Activated CD4-positive, alpha-beta T cell treated with anti-CD3 and anti-CD28 coated beads, Interleukin-2, amount 10 ng/mL, durations not matched to agents 24 days and 14 days (primary cell): Measurements from ENCODE around the gene TOX2. TPM values are rescaled to one million over a fixed set of nuclear protein-coding genes. Genes with fewer than 3 reads are reported as not detected.

Experiments used
- DNase-seq: peaks from one replicate; pipeline ENCODE4 v3.0.0; 2022
- H3K27ac Mint-ChIP-seq: one replicate; pipeline ENCODE4 v1.8.0; 2022; ENCODE audit warnings: mild to moderate bottlenecking, mixed read lengths
- H3K27me3 Mint-ChIP-seq: one replicate; pipeline ENCODE4 v1.8.0; 2022; ENCODE audit warnings: mixed read lengths
- H3K36me3 Mint-ChIP-seq: one replicate; pipeline ENCODE4 v1.8.0; 2022; ENCODE audit warnings: low read depth, mild to moderate bottlenecking, mixed read lengths
- H3K4me1 Mint-ChIP-seq: one replicate; pipeline ENCODE4 v1.8.0; 2021; ENCODE audit warnings: mixed read lengths
- H3K4me3 Mint-ChIP-seq: one replicate; pipeline ENCODE4 v1.8.0; 2022; ENCODE audit warnings: mild to moderate bottlenecking, moderate library complexity, mixed read lengths
- H3K9me3 Mint-ChIP-seq: one replicate; pipeline ENCODE4 v1.8.0; 2021; ENCODE audit warnings: mixed read lengths
- intact Hi-C: fragments of 100-400 bp; cut with micrococcal nuclease; formaldehyde crosslinking; loops from one replicate; pipeline ENCODE4 v1.15.1; 2023
- total RNA-seq: library from RNA; stranded (reverse); gene quantifications from 2 replicates; pipeline ENCODE4 v1.2.3, GENCODE V29; 2022

TOX2 gene
- total RNA-seq, 1 donor from 2014 or later, result 2.6 TPM

DNA sequence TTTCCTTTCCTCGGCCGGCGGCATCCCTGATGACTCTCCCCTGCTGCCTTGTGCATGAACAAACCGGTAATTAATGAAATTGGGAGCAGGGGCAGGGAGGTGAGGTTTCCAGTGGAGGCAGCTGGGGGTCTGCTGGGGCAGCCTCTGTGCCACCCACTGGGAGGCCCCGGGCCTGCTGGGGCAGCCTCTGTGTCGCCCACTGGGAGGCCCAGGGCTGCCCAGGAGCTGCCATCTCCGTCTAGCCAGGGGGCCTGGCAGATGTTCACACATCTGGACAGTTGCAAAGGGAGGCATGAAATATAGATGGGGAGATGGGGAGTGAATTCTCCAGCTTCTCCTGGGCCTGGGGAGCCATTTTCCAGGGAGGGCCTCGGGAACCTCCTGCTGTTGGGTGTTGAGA is 33.8 kb downstream of the TOX2 start:
- Mint-ChIP-seq H3K4me3 (no peak overlapping the region), H3K36me3 (peaks cover 2% of the 10 kb centered on the region), H3K9me3 (no peaks in the 10 kb centered on the region), H3K4me1 (peaks cover 62% of the 10 kb centered on the region), H3K27ac (no peak overlapping the region), H3K27me3 (peaks cover 32% of the 10 kb centered on the region)
- no peak for DNase-seq
- intact Hi-C loops, result loop anchor here (2.0 kb wide), 1 partner anchor 120 kb away; no protein-coding TSS in a partner anchor

DNA sequence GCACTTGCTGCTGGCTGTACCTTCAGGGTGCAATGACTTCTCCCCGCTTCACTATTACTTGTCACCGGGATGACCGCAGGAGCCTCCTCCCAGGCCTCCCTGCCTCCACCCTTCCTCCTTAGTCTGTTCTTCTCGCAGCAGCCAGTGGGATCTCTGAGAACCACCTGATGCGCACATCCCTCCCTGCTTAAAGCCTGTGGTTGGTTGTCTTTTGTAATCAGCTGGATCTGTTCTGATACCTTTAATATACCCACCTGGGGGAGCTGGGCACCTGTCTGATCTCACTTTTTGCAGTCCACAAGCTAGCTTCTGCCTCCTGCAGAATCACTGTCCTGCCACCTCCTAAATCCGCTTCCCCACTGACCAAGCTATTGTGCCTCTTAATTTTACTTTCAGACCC is 34.6 kb downstream of the TOX2 start:
- H3K27me3 Mint-ChIP-seq, result peaks cover 33% of the 10 kb centered on the region
- no peaks in the 10 kb centered on the region for H3K9me3 Mint-ChIP-seq
- peak overlapping the region; percentile 43 for H3K4me3 Mint-ChIP-seq
- peak overlapping the region; percentile 11 for H3K27ac Mint-ChIP-seq
- intact Hi-C loops, result loop anchor here (2.0 kb wide), 1 partner anchor 120 kb away; no protein-coding TSS in a partner anchor
- H3K4me1 Mint-ChIP-seq, result peaks cover 63% of the 10 kb centered on the region
- no peaks in the 10 kb centered on the region for H3K36me3 Mint-ChIP-seq
- DNase-seq, result no peak

DNA sequence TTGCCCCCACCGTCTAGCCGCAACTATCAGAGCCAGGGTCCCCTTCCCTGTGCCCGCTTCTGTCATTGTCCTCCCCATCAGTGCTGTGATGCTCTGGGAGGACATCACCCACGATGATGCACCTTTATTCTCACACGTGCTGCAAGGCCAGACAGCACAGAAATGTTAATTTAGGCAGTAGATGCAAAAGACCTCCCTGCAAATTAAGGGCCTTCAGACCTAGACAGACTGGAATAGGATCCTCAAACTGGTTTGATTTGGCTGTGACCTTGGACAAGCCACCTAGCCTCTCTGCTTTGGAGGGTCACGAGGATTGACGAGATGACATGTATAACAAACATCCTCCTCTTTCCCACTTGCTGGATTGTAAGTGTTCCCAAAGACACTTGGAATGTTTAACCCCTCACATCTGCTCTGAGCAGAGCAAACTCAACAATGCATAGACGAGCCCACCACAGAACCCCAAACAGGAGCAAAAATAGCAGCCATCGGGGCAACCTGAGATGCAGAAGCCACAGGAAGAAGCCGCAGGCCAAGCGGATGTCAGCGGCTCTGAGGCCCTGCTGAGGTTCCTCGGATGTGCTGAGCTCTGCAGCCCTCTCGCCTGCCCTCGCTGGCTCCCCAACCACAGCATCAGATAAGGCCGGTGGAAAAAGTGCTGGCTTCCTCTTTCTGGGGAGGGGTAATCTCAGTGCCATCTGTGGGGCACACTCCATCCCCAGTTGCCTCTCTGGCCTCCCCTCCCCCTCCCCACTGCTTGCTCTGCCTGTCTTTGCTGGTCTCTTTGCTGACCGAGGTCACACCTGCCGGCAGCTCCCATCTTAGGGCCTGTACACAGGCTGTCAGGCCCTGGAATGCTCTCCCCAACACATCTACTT is 35.3 kb downstream of the TOX2 start:
- peak overlapping the region; percentile 61 for H3K27ac Mint-ChIP-seq
- H3K4me1 Mint-ChIP-seq, result peaks cover 67% of the 10 kb centered on the region
- no peaks in the 10 kb centered on the region for H3K36me3 Mint-ChIP-seq
- DNase-seq, result peak; percentile 95
- intact Hi-C loops, result loop anchor here (1.0 to 2.0 kb wide), 2 partner anchors 8 to 119 kb away; no protein-coding TSS in a partner anchor
- H3K27me3 Mint-ChIP-seq, result peaks cover 33% of the 10 kb centered on the region
- peak overlapping the region; percentile 43 for H3K4me3 Mint-ChIP-seq
- no peaks in the 10 kb centered on the region for H3K9me3 Mint-ChIP-seq

DNA sequence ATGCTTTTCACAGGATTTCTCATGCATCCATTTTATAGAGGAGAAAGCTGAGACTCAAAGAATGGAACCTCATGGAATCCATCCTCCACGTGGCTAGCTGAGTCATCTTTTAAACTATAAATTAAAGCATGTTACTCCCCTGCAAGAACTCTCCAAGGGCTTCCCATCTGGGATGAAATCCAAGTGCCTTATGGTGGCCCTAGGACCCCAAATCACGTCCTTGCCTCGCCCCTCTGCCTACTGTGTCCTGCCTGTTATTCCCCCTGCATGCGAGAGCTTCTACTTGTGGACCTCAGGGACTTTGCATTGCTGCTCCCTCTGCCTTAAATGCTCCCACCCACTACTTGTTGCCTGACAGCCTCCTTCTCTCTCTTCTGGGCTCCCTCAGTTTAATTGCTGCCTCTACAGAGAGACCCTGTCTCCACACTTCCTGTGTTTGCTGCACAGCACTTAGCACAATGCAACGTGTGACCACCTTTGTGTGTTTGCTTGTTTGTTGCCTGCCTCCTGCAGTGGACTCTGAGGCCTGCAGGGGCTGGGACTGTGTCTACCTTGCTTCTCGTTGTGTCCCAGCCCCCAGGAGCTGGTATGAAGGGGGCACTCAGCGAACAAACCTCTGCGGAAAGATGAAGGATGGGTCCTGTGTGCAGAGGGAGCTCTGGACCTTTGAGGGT is 39.4 kb downstream of the TOX2 start:
- Mint-ChIP-seq H3K27me3 (peaks cover 21% of the 10 kb centered on the region), H3K36me3 (peaks cover 11% of the 10 kb centered on the region), H3K27ac (peak overlapping the region; percentile 88), H3K4me1 (peaks cover 66% of the 10 kb centered on the region), H3K4me3 (peak overlapping the region; percentile 29), H3K9me3 (peaks cover 16% of the 10 kb centered on the region)
- intact Hi-C loops, result loop anchor here (2.0 kb wide), 4 partner anchors 29 to 115 kb away; no protein-coding TSS in a partner anchor
- DNase-seq, result no peak

DNA sequence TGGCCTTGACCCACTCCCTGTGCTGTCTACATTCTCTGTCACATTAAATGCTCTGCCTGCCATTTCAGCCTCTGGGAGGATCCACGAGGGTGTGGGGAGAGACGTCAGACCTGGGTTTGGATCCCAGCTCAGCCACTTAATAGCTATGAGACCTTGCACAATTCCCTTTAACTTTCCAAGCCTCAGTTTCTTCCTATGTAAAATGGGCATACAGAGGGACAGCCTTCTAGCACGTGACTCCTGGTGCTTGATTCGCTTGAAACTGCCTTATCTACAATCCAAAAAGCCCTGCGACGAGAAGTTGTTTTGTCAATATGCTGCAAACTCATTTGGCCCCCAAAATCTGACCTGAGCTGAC is 40.0 kb downstream of the TOX2 start:
- Mint-ChIP-seq H3K36me3 (peaks cover 11% of the 10 kb centered on the region), H3K4me3 (peak overlapping the region; percentile 29), H3K4me1 (peaks cover 66% of the 10 kb centered on the region), H3K27ac (peak overlapping the region; percentile 88), H3K27me3 (peaks cover 15% of the 10 kb centered on the region), H3K9me3 (peaks cover 16% of the 10 kb centered on the region)
- DNase-seq, result no peak
- intact Hi-C loops, result loop anchor here (1.0 to 5.0 kb wide), 8 partner anchors 12 to 497 kb away; partner anchors contain the start of gene SRSF6

DNA sequence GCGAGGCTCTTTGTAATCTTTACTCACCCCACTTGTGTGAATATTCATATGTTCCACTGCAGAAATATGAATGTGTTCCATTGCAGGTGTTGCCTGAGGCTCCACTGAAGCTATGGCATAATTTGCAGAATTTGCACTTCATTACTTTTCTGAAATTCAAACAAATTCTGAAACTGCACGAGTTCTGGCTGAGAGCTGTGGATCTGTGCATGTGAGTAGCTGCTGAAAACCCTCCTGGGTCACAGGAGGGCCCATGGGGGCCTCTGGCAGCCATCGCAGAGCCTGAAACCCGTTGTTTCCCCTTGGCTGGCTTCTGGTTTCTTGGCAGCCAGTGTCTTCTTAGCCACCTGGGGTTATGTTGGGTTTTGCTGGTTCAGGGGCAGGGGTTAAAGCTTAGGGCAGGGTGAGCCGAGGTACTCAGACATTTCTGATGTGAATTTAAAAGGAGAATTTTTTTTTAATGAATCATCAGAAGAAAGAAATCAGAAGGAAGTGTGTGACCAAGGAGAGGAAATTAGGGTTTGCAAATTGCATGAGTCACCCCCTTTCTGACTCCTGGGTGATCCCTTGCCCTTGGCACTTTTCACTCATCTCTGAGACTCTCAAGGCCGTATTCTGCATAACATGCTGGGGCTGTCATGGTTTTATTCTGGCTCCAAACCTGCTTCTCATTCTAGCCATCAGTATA is 40.6 kb downstream of the TOX2 start:
- Mint-ChIP-seq H3K27me3 (peaks cover 15% of the 10 kb centered on the region), H3K36me3 (peaks cover 11% of the 10 kb centered on the region), H3K27ac (peak overlapping the region; percentile 88), H3K9me3 (peaks cover 16% of the 10 kb centered on the region), H3K4me1 (peaks cover 62% of the 10 kb centered on the region), H3K4me3 (peak overlapping the region; percentile 29)
- peak; percentile 80 for DNase-seq
- intact Hi-C loops, result loop anchor here (1.0 to 5.0 kb wide), 8 partner anchors 13 to 498 kb away; partner anchors contain the start of gene SRSF6

DNA sequence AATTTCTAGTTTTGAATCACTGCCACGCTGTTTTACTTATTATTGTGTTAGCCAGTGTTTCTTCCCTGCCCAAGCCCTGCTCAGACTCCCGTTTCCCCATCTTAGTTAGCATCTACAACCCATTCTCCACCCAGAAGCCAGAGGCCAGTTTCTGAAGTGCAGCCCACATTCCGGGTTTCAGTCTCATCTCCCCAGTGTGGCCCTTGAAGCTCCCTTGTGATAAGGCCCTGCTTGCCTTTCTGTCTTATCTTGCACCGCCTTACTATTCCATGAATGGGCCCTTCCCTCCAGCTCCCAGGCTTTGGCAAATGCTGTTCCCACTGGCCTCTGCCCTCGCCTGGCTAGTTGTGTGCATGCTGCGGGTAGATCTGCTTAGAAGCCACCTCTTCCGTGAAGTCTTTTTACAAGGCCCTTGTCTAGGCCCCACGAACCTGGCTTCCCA is 41.1 kb downstream of the TOX2 start:
- H3K27ac Mint-ChIP-seq, result peak overlapping the region; percentile 79
- intact Hi-C loops, result loop anchor here (1.0 to 5.0 kb wide), 8 partner anchors 13 to 498 kb away; partner anchors contain the start of gene SRSF6
- peaks cover 16% of the 10 kb centered on the region for H3K9me3 Mint-ChIP-seq
- no peak for DNase-seq
- H3K27me3 Mint-ChIP-seq, result peaks cover 15% of the 10 kb centered on the region
- peak overlapping the region; percentile 29 for H3K4me3 Mint-ChIP-seq
- H3K4me1 Mint-ChIP-seq, result peaks cover 57% of the 10 kb centered on the region
- H3K36me3 Mint-ChIP-seq, result peaks cover 11% of the 10 kb centered on the region

DNA sequence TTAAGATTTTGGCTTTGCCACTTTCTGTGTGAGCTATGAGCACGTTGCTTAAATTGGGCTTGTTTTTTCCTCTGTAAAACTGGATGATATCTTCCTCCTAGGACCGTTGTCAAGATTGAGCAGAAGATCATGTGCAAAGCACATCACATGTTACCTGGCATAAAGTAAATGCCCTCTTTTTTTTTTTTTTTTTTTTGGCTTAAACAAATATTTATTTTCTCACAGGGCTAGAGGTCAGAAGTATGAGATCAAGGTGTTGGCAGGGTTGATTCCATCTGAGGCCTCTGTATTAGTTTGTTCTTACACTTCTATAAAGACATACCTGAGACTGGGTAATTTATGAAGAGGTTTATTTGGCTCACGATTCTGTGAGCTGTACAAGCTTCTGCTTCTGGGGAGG is 42.7 kb downstream of the TOX2 start:
- DNase-seq, result no peak
- H3K27me3 Mint-ChIP-seq, result peaks cover 16% of the 10 kb centered on the region
- H3K4me1 Mint-ChIP-seq, result peaks cover 53% of the 10 kb centered on the region
- peaks cover 15% of the 10 kb centered on the region for H3K36me3 Mint-ChIP-seq
- intact Hi-C loops, result loop anchor here (5.0 kb wide), 1 partner anchor 500 kb away; the partner anchor contains the start of gene SRSF6
- H3K9me3 Mint-ChIP-seq, result peaks cover 16% of the 10 kb centered on the region
- no peak overlapping the region for H3K27ac Mint-ChIP-seq
- H3K4me3 Mint-ChIP-seq, result no peak overlapping the region

DNA sequence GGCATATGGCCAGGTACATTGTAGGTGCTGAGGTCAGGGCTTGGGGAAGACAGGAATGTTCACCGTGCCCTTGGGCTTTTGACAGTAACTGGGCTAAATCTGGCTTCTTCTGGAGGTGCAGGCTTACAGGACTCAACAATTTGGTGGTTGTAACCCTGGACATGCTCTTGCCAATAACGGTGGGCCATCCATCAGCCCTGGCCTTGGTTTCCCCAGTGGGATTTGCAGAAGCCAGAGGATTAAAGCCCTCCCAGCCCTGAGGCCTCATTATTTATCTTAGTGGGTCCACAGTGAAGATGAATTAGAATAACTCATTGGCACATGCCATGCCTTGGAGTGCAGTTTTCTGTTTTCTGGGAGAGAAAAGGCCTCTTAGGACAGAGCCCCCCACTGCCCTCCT is 44.0 kb downstream of the TOX2 start:
- Mint-ChIP-seq H3K36me3 (peaks cover 15% of the 10 kb centered on the region), H3K9me3 (peaks cover 16% of the 10 kb centered on the region), H3K4me1 (peaks cover 45% of the 10 kb centered on the region), H3K27me3 (peaks cover 12% of the 10 kb centered on the region), H3K4me3 (no peak overlapping the region), H3K27ac (no peak overlapping the region)
- intact Hi-C loops, result loop anchor here (5.0 kb wide), 1 partner anchor 501 kb away; the partner anchor contains the start of gene SRSF6
- DNase-seq, result no peak

DNA sequence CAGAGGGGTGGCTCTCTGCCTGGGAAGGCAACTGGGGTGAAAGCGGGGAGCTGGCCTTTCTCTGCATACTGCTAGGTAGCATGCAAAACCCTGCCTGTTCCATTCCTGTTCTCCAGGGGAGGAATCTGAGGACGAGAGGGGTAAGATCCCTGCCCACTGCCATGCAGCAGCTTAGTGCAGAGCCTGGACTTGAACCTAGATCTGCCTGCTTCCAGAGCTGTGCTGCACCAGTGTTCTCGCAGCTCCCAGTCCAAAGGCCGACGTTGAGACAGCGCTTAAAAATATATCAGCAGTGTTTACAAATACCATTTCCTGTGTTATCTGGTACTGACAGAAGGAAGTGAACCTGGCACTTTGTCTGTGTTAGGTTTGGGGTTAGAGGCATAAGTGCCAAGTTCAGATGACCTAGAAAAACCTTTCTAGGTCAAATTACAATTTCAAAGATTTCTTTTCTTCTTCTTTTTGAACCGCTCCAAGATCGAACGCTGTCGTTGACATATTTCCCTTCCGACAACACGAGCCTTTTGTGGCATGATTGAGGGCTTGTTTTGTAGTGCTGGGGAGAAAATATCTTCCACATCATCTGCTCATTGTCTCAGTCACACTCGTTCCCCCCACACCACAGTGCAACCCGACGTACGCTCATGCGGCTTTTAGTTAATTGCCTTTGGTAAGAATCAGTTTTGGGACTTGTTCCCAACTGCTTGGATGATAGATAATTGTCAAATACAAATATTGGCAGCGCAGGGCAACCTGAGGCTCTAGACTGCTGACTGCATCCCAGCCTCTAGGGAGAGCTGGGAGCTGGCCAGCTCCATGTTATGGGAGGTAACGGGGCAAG is 44.6 kb downstream of the TOX2 start:
- H3K36me3 Mint-ChIP-seq, result peaks cover 15% of the 10 kb centered on the region
- H3K27ac Mint-ChIP-seq, result no peak overlapping the region
- intact Hi-C loops, result loop anchor here (5.0 kb wide), 1 partner anchor 502 kb away; the partner anchor contains the start of gene SRSF6
- peaks cover 12% of the 10 kb centered on the region for H3K27me3 Mint-ChIP-seq
- peaks cover 41% of the 10 kb centered on the region for H3K4me1 Mint-ChIP-seq
- peak overlapping the region; percentile 31 for H3K4me3 Mint-ChIP-seq
- no peak for DNase-seq
- peaks cover 16% of the 10 kb centered on the region for H3K9me3 Mint-ChIP-seq

DNA sequence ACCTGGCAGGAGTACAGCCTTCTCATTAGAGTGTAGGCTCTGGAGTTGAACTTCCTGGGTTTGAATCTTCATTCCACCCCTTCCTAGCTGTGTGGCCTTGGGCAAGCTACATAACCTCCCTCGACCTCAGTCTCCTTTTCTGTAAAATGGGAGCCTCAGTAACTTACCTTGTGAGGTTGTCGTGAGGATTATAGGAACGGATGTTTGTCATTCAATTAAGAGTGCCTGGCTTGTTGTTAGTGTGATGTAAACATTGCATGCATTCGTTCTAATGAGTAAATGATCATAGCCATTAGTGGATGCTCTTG is 45.2 kb downstream of the TOX2 start:
- H3K36me3 Mint-ChIP-seq, result peaks cover 15% of the 10 kb centered on the region
- H3K27me3 Mint-ChIP-seq, result peaks cover 13% of the 10 kb centered on the region
- H3K27ac Mint-ChIP-seq, result no peak overlapping the region
- DNase-seq, result no peak
- peaks cover 40% of the 10 kb centered on the region for H3K4me1 Mint-ChIP-seq
- H3K9me3 Mint-ChIP-seq, result peaks cover 16% of the 10 kb centered on the region
- H3K4me3 Mint-ChIP-seq, result peak overlapping the region; percentile 13
- intact Hi-C loops, result loop anchor here (5.0 kb wide), 1 partner anchor 503 kb away; the partner anchor contains the start of gene SRSF6

DNA sequence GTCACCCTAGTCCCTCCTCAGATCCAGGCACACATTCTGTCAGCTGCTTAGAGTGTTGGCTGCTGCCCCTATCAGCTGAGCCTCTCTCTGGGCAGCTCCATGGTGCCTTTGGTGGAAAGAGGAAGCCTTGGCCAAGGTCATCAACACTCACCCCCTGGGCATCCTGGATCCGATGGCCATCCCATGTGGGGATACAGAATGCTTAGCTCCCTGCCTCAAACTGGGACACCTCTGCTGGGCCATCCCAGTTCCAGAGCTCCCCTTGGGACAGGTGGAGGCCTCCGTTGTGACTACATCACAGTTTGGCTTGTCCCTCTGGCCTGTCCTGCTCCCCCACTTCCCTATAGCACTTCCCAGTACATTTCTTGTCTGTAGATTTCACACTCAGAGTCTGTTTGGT is 45.6 kb downstream of the TOX2 start:
- H3K4me1 Mint-ChIP-seq, result peaks cover 38% of the 10 kb centered on the region
- peaks cover 16% of the 10 kb centered on the region for H3K9me3 Mint-ChIP-seq
- H3K4me3 Mint-ChIP-seq, result no peak overlapping the region
- H3K27me3 Mint-ChIP-seq, result peaks cover 16% of the 10 kb centered on the region
- H3K36me3 Mint-ChIP-seq, result peaks cover 15% of the 10 kb centered on the region
- intact Hi-C loops, result no loop called here
- H3K27ac Mint-ChIP-seq, result no peak overlapping the region
- DNase-seq, result no peak

DNA sequence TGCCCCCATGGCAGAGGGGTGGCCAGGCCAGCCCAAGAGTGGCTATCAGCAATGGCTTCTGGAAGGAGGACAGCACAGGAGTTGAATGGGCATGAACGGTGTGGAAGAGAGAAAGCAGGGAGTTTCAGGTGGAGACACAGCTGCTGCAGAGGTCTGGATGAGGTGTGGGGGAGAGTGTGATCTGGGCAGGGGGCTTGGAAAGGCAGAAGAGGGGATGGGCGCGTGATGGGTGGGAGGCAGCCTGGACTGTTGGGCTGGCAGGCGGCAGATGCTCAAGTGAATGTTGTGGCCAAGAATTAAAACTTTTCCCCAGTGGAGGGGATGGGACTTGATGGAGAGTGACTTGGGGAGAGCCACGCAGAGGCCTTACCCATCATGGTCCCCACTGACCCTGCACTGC is 46.5 kb downstream of the TOX2 start:
- Mint-ChIP-seq H3K4me3 (no peak overlapping the region), H3K27me3 (peaks cover 17% of the 10 kb centered on the region), H3K27ac (no peak overlapping the region), H3K4me1 (peaks cover 30% of the 10 kb centered on the region), H3K9me3 (peaks cover 16% of the 10 kb centered on the region), H3K36me3 (peaks cover 15% of the 10 kb centered on the region)
- intact Hi-C loops, result no loop called here
- DNase-seq, result no peak
